Brain microvascular endothelial cell (primary cell): Measurements from ENCODE around the gene EXOC6B.

Experiments
- DNase-seq: peaks from one replicate; pipeline ENCODE4 v3.0.0-alpha.2; 2020
- H3K27ac ChIP-seq: fragments of 250-450 bp; sonication (Bioruptor Pico); 2 replicates; pipeline ENCODE4 v1.5.1; 2020; ENCODE audit warnings: mild to moderate bottlenecking, moderate library complexity
- H3K27me3 ChIP-seq: fragments of 250-450 bp; sonication (Bioruptor Pico); replicated peaks from 2 replicates; pipeline ENCODE4 v1.5.1; 2020; ENCODE audit warnings: mild to moderate bottlenecking
- H3K36me3 ChIP-seq: fragments of 250-450 bp; sonication (Bioruptor Pico); replicated peaks from 2 replicates; pipeline ENCODE4 v1.5.1; 2020; ENCODE audit warnings: mild to moderate bottlenecking
- H3K4me3 ChIP-seq: 2 replicates; pipeline ENCODE4 v1.5.1; 2011; ENCODE audit warnings: low read depth, mild to moderate bottlenecking, control low read depth, low read length, moderate library complexity
- CTCF ChIP-seq: IDR thresholded peaks from 2 replicates; pipeline ENCODE4 v1.5.1; 2011; ENCODE audit warnings: low read depth, mild to moderate bottlenecking, moderate library complexity, low read length, control low read depth, inconsistent platforms; ENCODE audit errors: missing control alignments
- in situ Hi-C: cut with HindIII; loops from 2 replicates; pipeline ENCODE4 v1.10.0; 2017; ENCODE audit warnings: low sequenced_read_pairs, low pct_ligation_motif_present

EXOC6B gene

GRCh38 chr2:72744049-72744448 is 81.8 kb downstream of the EXOC6B start:
- peak; percentile 36 for DNase-seq

DNA sequence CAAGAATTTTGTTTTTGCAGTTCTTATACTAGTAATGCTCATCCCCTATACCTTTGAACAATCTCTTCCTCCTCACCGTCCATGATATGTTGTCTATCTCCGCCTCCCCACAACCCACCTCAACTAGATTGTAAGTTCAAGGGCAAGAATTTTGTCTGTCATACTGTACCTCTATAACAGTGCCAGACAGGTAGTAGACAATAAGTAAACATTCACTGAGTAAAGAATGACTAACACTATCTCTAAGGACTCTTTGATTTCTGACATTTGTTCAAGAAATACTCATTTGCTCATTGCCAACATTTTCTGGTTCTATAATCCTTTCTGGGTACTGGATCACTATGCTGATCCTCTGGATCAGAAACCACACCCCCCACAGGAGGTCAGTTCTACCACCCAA is 82.4 kb downstream of the EXOC6B start:
- Histone ChIP-seq H3K27ac (no peak overlapping the region), H3K36me3 (no peaks in the 10 kb centered on the region), H3K4me3 (no peak overlapping the region), H3K27me3 (no peaks in the 10 kb centered on the region)
- in situ Hi-C loops = no loop called here
- no peak for DNase-seq
- TF ChIP-seq CTCF = no peak

More at GRCh38 chr2:72744049-72744448, 81.8 kb downstream of the EXOC6B start:
- in situ Hi-C loops = no loop called here
- no peak overlapping the region for H3K27ac ChIP-seq
- H3K27me3 ChIP-seq = no peaks in the 10 kb centered on the region
- no peak overlapping the region for H3K4me3 ChIP-seq
- H3K36me3 ChIP-seq = no peaks in the 10 kb centered on the region
- no peak for TF ChIP-seq CTCF

DNA sequence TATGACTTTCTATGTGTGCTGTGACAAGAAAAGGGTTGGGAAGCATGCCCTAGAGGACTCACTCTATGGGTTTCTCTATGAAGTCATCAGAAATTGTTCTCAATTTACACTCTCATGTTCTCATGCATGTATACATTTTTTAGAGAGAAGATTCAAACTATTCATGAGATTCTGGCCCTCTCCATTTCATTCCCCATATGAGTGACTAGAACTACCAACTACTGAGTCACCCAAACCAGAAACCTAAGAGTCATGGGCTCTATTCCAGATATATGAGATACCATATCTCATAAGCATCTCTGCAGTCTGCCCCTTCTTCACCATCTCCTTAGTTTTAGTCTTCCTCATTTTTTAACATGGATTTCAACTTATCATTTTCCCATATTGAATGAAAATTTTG is 87.7 kb downstream of the EXOC6B start:
- Histone ChIP-seq H3K4me3 (no peak overlapping the region), H3K36me3 (no peaks in the 10 kb centered on the region), H3K27ac (no peak overlapping the region), H3K27me3 (no peaks in the 10 kb centered on the region)
- no peak for TF ChIP-seq CTCF
- in situ Hi-C loops = no loop called here
- DNase-seq = peak; percentile 10

GRCh38 chr2:72734432-72734831 is 91.4 kb downstream of the EXOC6B start:
- no peak for DNase-seq
- Histone ChIP-seq H3K4me3 (no peak overlapping the region), H3K27ac (no peak overlapping the region), H3K36me3 (no peaks in the 10 kb centered on the region), H3K27me3 (no peaks in the 10 kb centered on the region)
- in situ Hi-C loops = no loop called here
- TF ChIP-seq CTCF = no peak

DNA sequence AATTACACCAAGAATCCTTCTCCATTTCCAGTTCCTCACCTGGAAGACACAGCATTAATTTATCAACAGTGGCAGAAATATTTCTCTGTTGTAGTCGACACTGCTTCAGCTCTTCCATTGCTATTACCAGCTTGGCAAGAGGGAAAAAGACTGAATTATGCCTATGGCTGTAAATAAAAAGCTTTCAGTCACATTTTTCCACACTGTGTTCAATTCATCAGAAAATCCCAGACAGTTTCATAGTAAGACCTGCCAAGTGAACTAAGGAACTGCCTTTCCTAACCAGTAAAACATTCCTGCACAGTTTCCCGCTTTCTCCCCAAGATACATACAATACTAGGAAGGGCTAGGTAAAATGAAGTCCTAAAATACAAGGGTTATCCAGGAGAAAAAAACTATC is 94.7 kb downstream of the EXOC6B start:
- DNase-seq = no peak
- Histone ChIP-seq H3K36me3 (no peaks in the 10 kb centered on the region), H3K27me3 (no peaks in the 10 kb centered on the region), H3K27ac (no peak overlapping the region), H3K4me3 (no peak overlapping the region)
- in situ Hi-C loops = no loop called here
- no peak for TF ChIP-seq CTCF

DNA sequence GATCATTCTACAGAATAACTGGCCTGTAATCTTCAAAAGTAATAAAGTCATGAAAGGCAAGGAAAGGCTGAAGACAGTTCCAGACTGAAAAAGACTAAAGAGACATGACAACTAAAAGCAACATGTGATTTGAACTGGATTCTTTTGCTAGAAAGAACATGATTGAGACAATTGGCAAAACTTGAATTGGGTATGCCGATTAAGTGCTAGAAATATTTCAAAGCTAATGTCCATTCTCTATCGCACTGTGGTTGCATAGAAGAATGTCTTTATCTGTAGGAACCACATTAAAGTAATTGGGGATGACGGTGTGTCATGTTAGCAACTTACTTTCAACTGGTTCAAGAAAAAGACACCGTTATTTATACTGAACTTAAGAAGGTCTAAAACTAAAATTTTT is 98.5 kb downstream of the EXOC6B start:
- DNase-seq = no peak
- H3K36me3 ChIP-seq = no peaks in the 10 kb centered on the region
- no peak for TF ChIP-seq CTCF
- no peak overlapping the region for H3K4me3 ChIP-seq
- no peaks in the 10 kb centered on the region for H3K27me3 ChIP-seq
- in situ Hi-C loops = no loop called here
- no peak overlapping the region for H3K27ac ChIP-seq
